ENCODE results near the gene NPAS3. TPM values are rescaled to one million over a fixed set of nuclear protein-coding genes. Genes with fewer than 3 reads are reported as not detected.

The NPAS3 gene
- total RNA-seq, 1 donor from 2014 or later: not detected

DNA sequence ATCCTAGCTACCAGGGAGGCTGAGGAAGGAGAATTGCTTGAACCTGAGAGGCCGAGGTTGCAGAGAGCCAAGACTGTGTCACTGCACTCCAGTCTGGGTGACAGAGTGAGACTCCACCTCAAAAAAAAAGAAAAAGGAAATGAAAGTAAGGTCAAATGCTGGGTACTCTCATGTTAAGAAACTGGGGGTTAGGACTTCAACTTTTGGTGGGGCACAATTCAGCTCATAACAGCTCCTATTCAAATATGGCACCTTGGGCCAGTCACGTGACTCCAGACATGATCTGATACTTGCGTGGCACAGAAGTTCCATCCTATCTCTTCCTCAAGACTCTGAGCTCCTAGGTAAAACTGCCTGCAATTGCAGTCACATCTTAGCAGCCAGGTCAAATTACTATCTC is 869.5 kb downstream of the NPAS3 start:
- no peaks in the 10 kb centered on the region for H3K4me1 Mint-ChIP-seq
- no peaks in the 10 kb centered on the region for H3K9me3 Mint-ChIP-seq
- no peaks in the 10 kb centered on the region for H3K36me3 Mint-ChIP-seq
- Histone ChIP-seq H3K27ac (no peak overlapping the region), H3F3A (ENCODE audit: low read depth) (no peaks in the 10 kb centered on the region), H3K79me2 (ENCODE audit: low read depth) (no peaks in the 10 kb centered on the region), H3K9ac (no peak overlapping the region), H3K4me3 (no peak overlapping the region), H3K4me1 (no peaks in the 10 kb centered on the region), H3K36me3 (no peaks in the 10 kb centered on the region), H3K4me2 (no peak overlapping the region), H3K27me3 (no peaks in the 10 kb centered on the region), H4K20me1 (ENCODE audit: low read depth) (no peaks in the 10 kb centered on the region), H3K9me3 (ENCODE audit: low read depth) (no peaks in the 10 kb centered on the region), H2AFZ (replicated peaks) (no peak overlapping the region)
- H3K27ac Mint-ChIP-seq: no peak overlapping the region
- TF ChIP-seq, protein P1, sequence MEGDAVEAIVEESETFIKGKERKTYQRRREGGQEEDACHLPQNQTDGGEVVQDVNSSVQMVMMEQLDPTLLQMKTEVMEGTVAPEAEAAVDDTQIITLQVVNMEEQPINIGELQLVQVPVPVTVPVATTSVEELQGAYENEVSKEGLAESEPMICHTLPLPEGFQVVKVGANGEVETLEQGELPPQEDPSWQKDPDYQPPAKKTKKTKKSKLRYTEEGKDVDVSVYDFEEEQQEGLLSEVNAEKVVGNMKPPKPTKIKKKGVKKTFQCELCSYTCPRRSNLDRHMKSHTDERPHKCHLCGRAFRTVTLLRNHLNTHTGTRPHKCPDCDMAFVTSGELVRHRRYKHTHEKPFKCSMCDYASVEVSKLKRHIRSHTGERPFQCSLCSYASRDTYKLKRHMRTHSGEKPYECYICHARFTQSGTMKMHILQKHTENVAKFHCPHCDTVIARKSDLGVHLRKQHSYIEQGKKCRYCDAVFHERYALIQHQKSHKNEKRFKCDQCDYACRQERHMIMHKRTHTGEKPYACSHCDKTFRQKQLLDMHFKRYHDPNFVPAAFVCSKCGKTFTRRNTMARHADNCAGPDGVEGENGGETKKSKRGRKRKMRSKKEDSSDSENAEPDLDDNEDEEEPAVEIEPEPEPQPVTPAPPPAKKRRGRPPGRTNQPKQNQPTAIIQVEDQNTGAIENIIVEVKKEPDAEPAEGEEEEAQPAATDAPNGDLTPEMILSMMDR (IDR thresholded peaks at IDR 0.05): no peak
- no peak for TF ChIP-seq EZH2 (IDR thresholded peaks at IDR 0.05)
- TF ChIP-seq EZH2phosphoT487 (IDR thresholded peaks at IDR 0.05): no peak
- H3K4me3 Mint-ChIP-seq: no peak overlapping the region
- H3K27me3 Mint-ChIP-seq (ENCODE audit: insufficient read depth, low read depth): peaks cover 4% of the 10 kb centered on the region
- no peak for DNase-seq (ENCODE audit: low spot score)

DNA sequence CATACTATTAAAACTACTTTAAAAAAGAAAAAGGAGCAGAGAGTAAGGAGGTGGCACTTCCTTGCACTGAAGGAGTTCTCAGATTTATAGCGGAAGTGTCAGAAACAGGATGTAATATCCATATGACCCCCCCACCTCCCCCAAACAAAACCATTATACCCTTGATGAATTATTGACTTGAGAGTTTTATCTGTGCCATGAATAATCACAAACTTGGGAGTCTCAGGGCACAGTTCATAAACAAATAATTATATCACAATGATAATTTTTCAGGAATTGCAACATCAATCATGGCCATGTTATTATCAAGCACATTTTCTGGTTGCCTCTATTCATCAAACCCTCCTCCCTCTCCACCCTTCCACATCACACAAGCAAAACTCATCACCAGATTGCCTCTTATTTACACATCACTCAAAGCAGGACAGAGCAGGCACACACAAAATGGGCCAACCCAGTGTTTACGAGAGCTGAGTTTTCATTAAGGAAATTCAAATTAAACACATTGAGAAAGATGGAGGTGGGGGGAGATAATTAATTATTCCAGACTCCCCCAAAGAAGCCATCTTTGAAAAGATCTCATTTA is 870.8 kb downstream of the NPAS3 start:
- Mint-ChIP-seq H3K27me3 (ENCODE audit: insufficient read depth, low read depth) (peaks cover 4% of the 10 kb centered on the region), H3K4me1 (no peaks in the 10 kb centered on the region), H3K27ac (no peak overlapping the region), H3K36me3 (no peaks in the 10 kb centered on the region), H3K9me3 (no peaks in the 10 kb centered on the region), H3K4me3 (no peak overlapping the region)
- Histone ChIP-seq H3K4me1 (no peaks in the 10 kb centered on the region), H3K36me3 (no peaks in the 10 kb centered on the region), H2AFZ (replicated peaks) (no peak overlapping the region), H3K27ac (no peak overlapping the region), H3K9me3 (ENCODE audit: low read depth) (no peaks in the 10 kb centered on the region), H3F3A (ENCODE audit: low read depth) (no peaks in the 10 kb centered on the region), H3K4me3 (no peak overlapping the region), H3K27me3 (no peaks in the 10 kb centered on the region), H3K79me2 (ENCODE audit: low read depth) (no peaks in the 10 kb centered on the region), H4K20me1 (ENCODE audit: low read depth) (no peaks in the 10 kb centered on the region), H3K4me2 (no peak overlapping the region), H3K9ac (no peak overlapping the region)
- DNase-seq (ENCODE audit: low spot score): no peak
- TF ChIP-seq, protein P1 (IDR thresholded peaks at IDR 0.05): no peak
- TF ChIP-seq EZH2 (IDR thresholded peaks at IDR 0.05) (no peak), EZH2phosphoT487 (IDR thresholded peaks at IDR 0.05) (no peak)

DNA sequence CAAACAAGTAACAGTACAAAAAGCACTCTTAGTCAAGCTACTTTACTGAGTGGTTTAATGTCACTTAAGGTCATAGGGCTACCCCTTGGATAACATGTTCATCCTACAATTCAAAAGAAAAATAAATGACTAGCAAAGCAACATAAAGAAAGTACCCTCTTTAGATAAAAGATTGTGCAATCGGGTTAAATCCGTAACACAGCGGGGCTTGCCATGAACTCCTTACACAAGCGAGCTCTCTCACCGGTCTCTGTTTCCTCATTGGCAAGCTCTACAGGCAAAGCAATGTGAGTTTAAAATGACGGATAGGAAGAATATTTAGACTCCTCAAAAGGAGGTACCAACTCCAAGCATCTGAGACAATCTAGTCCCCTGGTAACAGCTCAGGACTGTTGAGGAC is 871.6 kb downstream of the NPAS3 start:
- Histone ChIP-seq H3K79me2 (ENCODE audit: low read depth) (no peaks in the 10 kb centered on the region), H2AFZ (replicated peaks) (no peak overlapping the region), H3K9me3 (ENCODE audit: low read depth) (no peaks in the 10 kb centered on the region), H3K27ac (no peak overlapping the region), H4K20me1 (ENCODE audit: low read depth) (no peaks in the 10 kb centered on the region), H3K27me3 (no peaks in the 10 kb centered on the region), H3F3A (ENCODE audit: low read depth) (no peaks in the 10 kb centered on the region), H3K9ac (no peak overlapping the region), H3K4me1 (no peaks in the 10 kb centered on the region), H3K4me2 (no peak overlapping the region), H3K36me3 (no peaks in the 10 kb centered on the region), H3K4me3 (no peak overlapping the region)
- Mint-ChIP-seq H3K27me3 (ENCODE audit: insufficient read depth, low read depth) (peaks cover 4% of the 10 kb centered on the region), H3K36me3 (no peaks in the 10 kb centered on the region), H3K27ac (no peak overlapping the region), H3K4me1 (no peaks in the 10 kb centered on the region), H3K9me3 (no peaks in the 10 kb centered on the region), H3K4me3 (no peak overlapping the region)
- TF ChIP-seq, protein P1 (IDR thresholded peaks at IDR 0.05): no peak
- TF ChIP-seq EZH2phosphoT487 (IDR thresholded peaks at IDR 0.05) (no peak), EZH2 (IDR thresholded peaks at IDR 0.05) (no peak)
- no peak for DNase-seq (ENCODE audit: low spot score)
